B cell (primary cell): ENCODE measurements around the gene SGCG. TPM values are rescaled to one million over a fixed set of nuclear protein-coding genes. Genes with fewer than 3 reads are reported as not detected.

Experiments used
- ATAC-seq: fragments of 200-7000 bp; cut with Tn5 transposase; one replicate; pipeline ENCODE4 v1.10.0; 2021; ENCODE audit warnings: low read depth, mild to moderate bottlenecking, moderate number of reproducible peaks, moderate library complexity
- CTCF ChIA-PET: fragments of 350-600 bp; sonication (Branson Sonifier 250); formaldehyde crosslinking; loops from one replicate; lab custom pipeline; 2021; ENCODE audit warnings: antibody characterized with exemption, inconsistent platforms; lab: Charles Lee
- POLR2A ChIA-PET: fragments of 350-600 bp; sonication (Branson Sonifier 250); formaldehyde crosslinking; loops from one replicate; lab custom pipeline; 2021; ENCODE audit warnings: antibody characterized with exemption; lab: Charles Lee
- DNase-seq: peaks from one replicate; pipeline ENCODE4 v3.0.0; 2013
- H2AFZ ChIP-seq: 2 replicates; pipeline ENCODE4 v1.6.1; 2012; ENCODE audit warnings: mild to moderate bottlenecking, low read depth, low read length; ENCODE audit not compliant: insufficient read depth, poor library complexity, severe bottlenecking
- H3K27ac ChIP-seq, 2 donors: 1 replicate in 1 of 2; 2 replicates in 1 of 2; pipeline ENCODE4 v1.5.1; 2012 to 2013; ENCODE audit warnings: low read length in 2 of 2, mild to moderate bottlenecking in 2 of 2, moderate library complexity in 1 of 2
- H3K27me3 ChIP-seq, 4 experiments: fragments of 200-600 bp in 1 of 4; sonication (generic) in 1 of 4; replicated peaks in 1 of 4; 1 replicate in 2 of 4; 2 replicates in 2 of 4; pipeline versions ENCODE4 v1.6.1 to v1.7.0; 2013 to 2016; ENCODE audit warnings: low read length in 3 of 4, mild to moderate bottlenecking in 2 of 4, mixed read lengths in 1 of 4, moderate library complexity in 1 of 4; ENCODE audit not compliant: insufficient read depth in 4 of 4, control insufficient read depth in 3 of 4; ENCODE audit errors: control extremely low read depth in 1 of 4
- H3K36me3 ChIP-seq, 2 experiments: replicated peaks in 1 of 2; 1 replicate in 1 of 2; 2 replicates in 1 of 2; pipeline versions ENCODE4 v1.6.1 to v1.7.1; 2013; ENCODE audit warnings: low read length in 1 of 2; ENCODE audit not compliant: insufficient read depth in 2 of 2, control insufficient read depth in 1 of 2; ENCODE audit errors: control extremely low read depth in 1 of 2, extremely low read depth in 1 of 2
- H3K4me1 ChIP-seq, 2 donors: fragments of 200-600 bp in 1 of 2; sonication (generic) in 1 of 2; 1 replicate in 1 of 2; 2 replicates in 1 of 2; pipeline versions ENCODE4 v1.5.1 to v1.6.1; 2013 to 2017; ENCODE audit warnings: low read length in 2 of 2; ENCODE audit not compliant: control insufficient read depth in 2 of 2, insufficient read depth in 2 of 2
- H3K4me2 ChIP-seq: replicated peaks from 2 replicates; pipeline ENCODE3; 2012; ENCODE audit warnings: mild to moderate bottlenecking, low read depth, low read length; ENCODE audit not compliant: poor library complexity, severe bottlenecking
- H3K4me3 ChIP-seq, 5 experiments: fragments of 200-600 bp in 1 of 5; sonication (generic) in 1 of 5; 1 replicate in 3 of 5; 2 replicates in 2 of 5; pipeline versions ENCODE4 v1.5.1 to v1.7.0; 2011 to 2016; ENCODE audit warnings: low read length in 4 of 5, mild to moderate bottlenecking in 4 of 5, low read depth in 2 of 5, control low read depth in 1 of 5, moderate library complexity in 1 of 5; ENCODE audit not compliant: insufficient read depth in 1 of 5; ENCODE audit errors: control extremely low read depth in 1 of 5, extremely low read depth in 1 of 5
- H3K79me2 ChIP-seq: fragments of 200-600 bp; sonication (generic); one replicate; pipeline ENCODE4 v1.6.0; 2016; ENCODE audit warnings: low read length; ENCODE audit not compliant: control insufficient read depth, insufficient read depth
- H3K9ac ChIP-seq: fragments of 200-600 bp; sonication (generic); 2 replicates; pipeline ENCODE4 v1.6.1; 2017; ENCODE audit warnings: mild to moderate bottlenecking, low read length, moderate library complexity
- H3K9me3 ChIP-seq, 3 donors: one replicate each; pipeline versions ENCODE4 v1.6.1 to v1.7.1; 2013; ENCODE audit warnings: low read length in 2 of 3; ENCODE audit not compliant: control insufficient read depth in 2 of 3, insufficient read depth in 1 of 3; ENCODE audit errors: control extremely low read depth in 1 of 3
- H4K20me1 ChIP-seq: 2 replicates; pipeline ENCODE4 v1.6.0; 2012; ENCODE audit warnings: mild to moderate bottlenecking, low read length; ENCODE audit not compliant: insufficient read depth, control insufficient read depth, poor library complexity, severe bottlenecking
- H3K27ac Mint-ChIP-seq: one replicate; pipeline ENCODE4 v1.8.0; 2021; ENCODE audit warnings: mixed read lengths
- H3K27me3 Mint-ChIP-seq: one replicate; pipeline ENCODE4 v1.8.0; 2021; ENCODE audit warnings: mixed read lengths
- H3K4me1 Mint-ChIP-seq: one replicate; pipeline ENCODE4 v1.8.0; 2021; ENCODE audit warnings: mixed read lengths
- H3K4me3 Mint-ChIP-seq: one replicate; pipeline ENCODE4 v1.8.0; 2021; ENCODE audit warnings: mixed read lengths
- H3K9me3 Mint-ChIP-seq: one replicate; pipeline ENCODE4 v1.8.0; 2022; ENCODE audit warnings: mixed read lengths; ENCODE audit not compliant: insufficient read depth
- CTCF ChIP-seq: fragments of 200-600 bp; IDR thresholded peaks from one replicate; pipeline ENCODE4 v1.8.0; 2022; ENCODE audit warnings: antibody characterized with exemption, mild to moderate bottlenecking
- EZH2 ChIP-seq: IDR thresholded peaks from 2 replicates; pipeline ENCODE4 v1.6.1; 2012; ENCODE audit warnings: borderline replicate concordance, low read depth, mild to moderate bottlenecking, moderate library complexity, low read length; ENCODE audit not compliant: insufficient read depth, poor library complexity, severe bottlenecking
- WGBS: methylation state at CpG from one replicate; pipeline ENCODE4 v1.1.5; 2013; ENCODE audit warnings: missing lambda C conversion rate; ENCODE audit not compliant: insufficient coverage; 5-methylcytosine and 5-hydroxymethylcytosine counted together
- intact Hi-C: fragments of 100-400 bp; cut with micrococcal nuclease; formaldehyde crosslinking; loops from one replicate; pipeline ENCODE4 v1.10.0; 2022
- polyA plus RNA-seq: library from polyadenylated mRNA; depleted of rRNA; stranded (reverse); fragments of >200 nt; gene quantifications from 2 replicates; pipeline ENCODE4 v1.2.3, GENCODE V29; 2012
- total RNA-seq, 2 donors: library from RNA; stranded (reverse); fragments of 120-200 nt in 1 of 2; gene quantifications; 1 replicate in 1 of 2; 2 replicates in 1 of 2; pipeline versions ENCODE4 v1.2.3 to v1.2.4, GENCODE V29; 2013 to 2022

Gene SGCG
- total and polyA plus RNA-seq, 2 donors (not counting 1 experiment from before 2014, with no cell fraction given), result not detected

GRCh38 chr13:23323946-23324709 is 143.3 kb downstream of the SGCG start:
- 78% methylated on average over 11 of the region's 17 CpGs for WGBS
- POLR2A ChIA-PET, result no interaction called here

More at GRCh38 chr13:23323946-23324709, 143.3 kb downstream of the SGCG start:
- no peak for DNase-seq
- ATAC-seq, result no peak
- H3K27me3 ChIP-seq, result no peaks in the 10 kb centered on the region
- no peaks in the 10 kb centered on the region for H3K36me3 ChIP-seq
- no peak overlapping the region for H3K4me3 Mint-ChIP-seq
- H3K79me2 ChIP-seq, result no peaks in the 10 kb centered on the region
- H3K4me1 ChIP-seq, result no peaks in the 10 kb centered on the region
- H3K4me2 ChIP-seq, result no peak overlapping the region
- no peaks in the 10 kb centered on the region for H4K20me1 ChIP-seq
- TF ChIP-seq CTCF, result no peak
- TF ChIP-seq EZH2, result no peak
- H3K9me3 Mint-ChIP-seq, result no peaks in the 10 kb centered on the region
- intact Hi-C loops, result no loop called here
- peaks cover 3% of the 10 kb centered on the region for H3K4me1 Mint-ChIP-seq
- CTCF ChIA-PET, result no interaction called here
- no peaks in the 10 kb centered on the region for H3K9me3 ChIP-seq
- H3K9ac ChIP-seq, result no peak overlapping the region
- no peak overlapping the region for H2AFZ ChIP-seq
- no peak overlapping the region for H3K27ac Mint-ChIP-seq
- no peak overlapping the region for H3K27ac ChIP-seq
- peaks cover 4% of the 10 kb centered on the region for H3K27me3 Mint-ChIP-seq
- no peak overlapping the region for H3K4me3 ChIP-seq
